ENCODE measurements around the gene ELOVL6. TPM values are rescaled to one million over a fixed set of nuclear protein-coding genes. Genes with fewer than 3 reads are reported as not detected.

ELOVL6 gene, protein sequence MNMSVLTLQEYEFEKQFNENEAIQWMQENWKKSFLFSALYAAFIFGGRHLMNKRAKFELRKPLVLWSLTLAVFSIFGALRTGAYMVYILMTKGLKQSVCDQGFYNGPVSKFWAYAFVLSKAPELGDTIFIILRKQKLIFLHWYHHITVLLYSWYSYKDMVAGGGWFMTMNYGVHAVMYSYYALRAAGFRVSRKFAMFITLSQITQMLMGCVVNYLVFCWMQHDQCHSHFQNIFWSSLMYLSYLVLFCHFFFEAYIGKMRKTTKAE
- polyA plus RNA-seq (17.5 and 21.3 TPM in 2 replicates), polyA minus RNA-seq (48.5 and 70.5 TPM in 2 replicates)

DNA sequence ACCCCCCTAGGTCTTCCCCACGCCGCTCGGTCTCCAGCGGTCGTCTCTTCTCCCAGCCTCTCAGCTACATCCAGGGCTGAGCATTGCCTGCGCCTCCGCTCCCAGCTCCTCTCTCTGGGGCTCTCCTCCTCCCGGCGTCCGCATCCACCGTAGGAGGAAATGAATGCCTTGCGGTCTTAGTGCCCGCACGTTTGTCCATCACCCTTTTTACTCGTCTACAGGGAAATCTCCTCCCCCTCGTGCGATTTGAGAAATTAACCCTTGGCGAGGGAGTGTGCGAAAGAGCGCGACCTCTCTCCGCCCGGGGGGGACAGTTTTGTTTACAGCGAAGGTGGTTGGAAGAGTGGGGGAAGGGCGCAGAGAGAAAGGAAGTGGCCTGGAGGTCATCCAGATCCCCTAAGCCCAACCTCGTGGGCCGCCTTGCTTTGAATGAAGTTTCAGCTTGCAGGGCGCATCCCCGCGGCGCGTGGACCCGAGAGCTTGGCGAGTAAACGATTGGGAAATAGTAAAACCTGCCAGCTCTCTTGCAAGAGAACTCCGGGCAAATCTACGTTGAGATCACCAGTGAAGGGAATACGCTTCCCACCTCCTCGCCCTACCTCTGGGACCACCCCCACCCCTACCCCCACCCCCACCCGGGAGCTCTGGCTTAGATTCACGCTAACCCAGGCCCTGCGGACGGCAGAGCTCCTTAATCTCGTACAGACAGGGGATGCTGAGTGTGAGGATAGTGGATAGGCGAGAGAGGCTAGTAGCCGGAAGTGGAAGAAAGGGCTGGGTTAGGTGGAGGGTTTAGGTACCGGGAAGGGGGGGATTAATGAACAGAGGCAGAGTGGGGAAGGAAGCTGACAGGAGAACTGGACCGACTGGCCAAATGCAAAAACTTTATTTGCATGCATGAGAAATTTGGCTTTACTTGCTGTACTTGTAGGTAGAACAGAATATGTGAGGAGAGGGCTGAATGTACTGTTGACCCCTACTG is at the start of gene ELOVL6:
Gene ELOVL6, minus strand, starts transcription at position 181 of the 982 bp plus-strand sequence. CDS start 280 bp downstream, outside the sequence.
- no peaks in the 10 kb centered on the region for H3K9me2 ChIP-seq (ENCODE audit: insufficient read depth, low read length)
- no peaks in the 10 kb centered on the region for H3K36me3 ChIP-seq (ENCODE audit: insufficient read depth, low read length)
- TF ChIP-seq RAD21 (conservative IDR thresholded peaks at IDR 0.05) (no peak), EZH2 (IDR thresholded peaks at IDR 0.05; ENCODE audit: borderline replicate concordance, insufficient read depth, low read length, poor library complexity, severe bottlenecking) (no peak), CTCF (IDR thresholded peaks at IDR 0.05; ENCODE audit: poor library complexity, severe bottlenecking) (peak; percentile 20), EP300 (conservative IDR thresholded peaks at IDR 0.05; ENCODE audit: poor library complexity, severe bottlenecking) (peak; percentile 35), MXI1 (conservative IDR thresholded peaks at IDR 0.05; ENCODE audit: poor library complexity, severe bottlenecking) (peak; percentile 81), TAF1 (IDR thresholded peaks at IDR 0.05; ENCODE audit: low read depth) (peak; percentile 34), POLR2AphosphoS5 (IDR thresholded peaks at IDR 0.05) (peak; percentile 77)
- peak within 1 kb of the TSS; percentile 92 for H3K27ac ChIP-seq (ENCODE audit: low read length)
- peaks cover 37% of the 10 kb centered on the region for H3K79me2 ChIP-seq (replicated peaks; ENCODE audit: insufficient read depth, low read length)
- H3K4me2 ChIP-seq (ENCODE audit: low read length) = peak within 1 kb of the TSS; percentile 43
- H3K9ac ChIP-seq (ENCODE audit: low read length) = peak within 1 kb of the TSS; percentile 90
- peak within 1 kb of the TSS; percentile 90 for H3K4me3 ChIP-seq (ENCODE audit: low read length)
- no peaks in the 10 kb centered on the region for H3K27me3 ChIP-seq (ENCODE audit: insufficient read depth, low read depth, low read length)
- peaks cover 4% of the 10 kb centered on the region for H3F3A ChIP-seq (ENCODE audit: insufficient read depth, low read length, poor library complexity, severe bottlenecking)
- H3K9me3 ChIP-seq (ENCODE audit: low read length) = no peaks in the 10 kb centered on the region
- H2AFZ ChIP-seq (ENCODE audit: low read depth, low read length) = peak within 1 kb of the TSS; percentile 63
- no peaks in the 10 kb centered on the region for H4K20me1 ChIP-seq (ENCODE audit: insufficient read depth)

- Histone ChIP-seq H4K20me1 (ENCODE audit: insufficient read depth) (no peaks in the 10 kb centered on the region), H3K36me3 (ENCODE audit: insufficient read depth, low read length) (no peaks in the 10 kb centered on the region), H3K79me2 (replicated peaks; ENCODE audit: insufficient read depth, low read length) (no peaks in the 10 kb centered on the region), H3K9me2 (ENCODE audit: insufficient read depth, low read length) (no peaks in the 10 kb centered on the region), H2AFZ (ENCODE audit: low read depth, low read length) (no peak overlapping the region), H3K9ac (ENCODE audit: low read length) (no peak overlapping the region), H3K4me2 (ENCODE audit: low read length) (no peak overlapping the region), H3K4me3 (ENCODE audit: low read length) (no peak overlapping the region), H3F3A (ENCODE audit: insufficient read depth, low read length, poor library complexity, severe bottlenecking) (no peaks in the 10 kb centered on the region), H3K27me3 (ENCODE audit: insufficient read depth, low read depth, low read length) (no peaks in the 10 kb centered on the region), H3K9me3 (ENCODE audit: low read length) (no peaks in the 10 kb centered on the region), H3K27ac (ENCODE audit: low read length) (no peak overlapping the region)
- TF ChIP-seq POLR2AphosphoS5 (IDR thresholded peaks at IDR 0.05) (no peak), MXI1 (conservative IDR thresholded peaks at IDR 0.05; ENCODE audit: poor library complexity, severe bottlenecking) (no peak), EP300 (conservative IDR thresholded peaks at IDR 0.05; ENCODE audit: poor library complexity, severe bottlenecking) (no peak), CTCF (IDR thresholded peaks at IDR 0.05; ENCODE audit: poor library complexity, severe bottlenecking) (no peak), TAF1 (IDR thresholded peaks at IDR 0.05; ENCODE audit: low read depth) (no peak), REST (IDR thresholded peaks at IDR 0.05; ENCODE audit: borderline replicate concordance) (no peak), SMC3 (conservative IDR thresholded peaks at IDR 0.05; ENCODE audit: poor library complexity) (no peak), EZH2 (IDR thresholded peaks at IDR 0.05; ENCODE audit: borderline replicate concordance, insufficient read depth, low read length, poor library complexity, severe bottlenecking) (no peak), RAD21 (conservative IDR thresholded peaks at IDR 0.05) (no peak)
These were observed 49.7 kb upstream of the ELOVL6 start for GRCh38 chr4:110248100-110248499.
